Measurements from ENCODE around the gene PEX7.
"Not testable (repeated sequence)": the region's sequence is repeated elsewhere in the genome, so short reads cannot be mapped to it uniquely, and the experiment has no call there.

PEX7 gene

GRCh38 chr6:136897071-136897470 lies 74.7 kb downstream of the PEX7 start:
- TF ChIP-seq EZH2 (optimal IDR thresholded peaks at IDR 0.05; ENCODE audit: low read depth, low read length) (no peak), EZH2phosphoT487 (IDR thresholded peaks at IDR 0.05; ENCODE audit: low read length) (no peak), CTCF (IDR thresholded peaks at IDR 0.05; ENCODE audit: low read length) (no peak)
- Histone ChIP-seq H2AFZ (ENCODE audit: low read length) (no peak overlapping the region), H3K79me2 (ENCODE audit: low read length) (no peaks in the 10 kb centered on the region), H3K27me3 (replicated peaks; ENCODE audit: insufficient read depth, low read length) (no peaks in the 10 kb centered on the region), H3K9me3 (replicated peaks; ENCODE audit: insufficient read depth, low read length) (no peaks in the 10 kb centered on the region), H4K20me1 (ENCODE audit: insufficient read depth, low read length) (no peaks in the 10 kb centered on the region), H3K27ac (ENCODE audit: low read length) (no peak overlapping the region), H3K9ac (ENCODE audit: low read length) (no peak overlapping the region), H3K4me2 (ENCODE audit: low read depth, low read length) (no peak overlapping the region), H3K9me2 (replicated peaks; ENCODE audit: insufficient read depth, low read length) (no peaks in the 10 kb centered on the region), H3K4me1 (ENCODE audit: low read length) (no peaks in the 10 kb centered on the region), H3K4me3 (ENCODE audit: low read length) (no peak overlapping the region), H3K36me3 (replicated peaks; ENCODE audit: insufficient read depth, low read length) (no peaks in the 10 kb centered on the region), H3F3A (ENCODE audit: insufficient read depth, low read length) (no peaks in the 10 kb centered on the region)
- DNase-seq = no peak

DNA sequence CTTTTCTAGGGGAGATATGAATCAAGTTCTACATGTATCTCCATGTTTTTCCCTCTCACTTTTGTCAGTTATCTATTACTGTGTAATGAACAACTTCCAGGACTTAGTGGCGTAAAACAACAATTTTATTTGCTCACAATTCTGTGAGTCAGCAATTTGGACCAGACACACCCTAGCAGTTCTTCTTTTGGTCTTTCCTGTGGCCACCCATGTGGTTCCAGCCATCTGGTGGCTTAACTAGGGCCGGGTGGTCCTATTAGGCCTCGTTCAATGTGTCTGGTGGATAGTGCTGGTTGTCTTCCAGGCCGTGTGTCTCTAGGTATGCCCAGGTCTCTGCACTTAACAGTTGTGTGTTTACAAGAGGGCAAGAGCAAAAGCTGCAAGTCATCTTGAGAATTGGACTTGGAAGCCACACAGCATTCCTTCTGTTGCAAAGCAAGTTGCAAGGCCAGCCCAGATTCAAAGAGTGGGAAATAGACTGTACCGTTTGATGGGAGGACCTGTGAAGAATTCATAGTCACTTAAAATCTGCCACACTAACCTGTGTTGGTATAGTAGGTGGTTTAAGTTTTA lies 78.9 kb downstream of the PEX7 start:
- Histone ChIP-seq H3K27ac (ENCODE audit: low read length) (no peak overlapping the region), H3K9ac (ENCODE audit: low read length) (no peak overlapping the region), H3K4me3 (ENCODE audit: low read length) (no peak overlapping the region), H2AFZ (ENCODE audit: low read length) (no peak overlapping the region), H3K9me2 (replicated peaks; ENCODE audit: insufficient read depth, low read length) (no peaks in the 10 kb centered on the region), H3F3A (ENCODE audit: insufficient read depth, low read length) (no peaks in the 10 kb centered on the region), H3K4me2 (ENCODE audit: low read depth, low read length) (no peak overlapping the region), H3K79me2 (ENCODE audit: low read length) (no peaks in the 10 kb centered on the region), H4K20me1 (ENCODE audit: insufficient read depth, low read length) (no peaks in the 10 kb centered on the region), H3K4me1 (ENCODE audit: low read length) (no peaks in the 10 kb centered on the region), H3K27me3 (replicated peaks; ENCODE audit: insufficient read depth, low read length) (no peaks in the 10 kb centered on the region), H3K36me3 (replicated peaks; ENCODE audit: insufficient read depth, low read length) (no peaks in the 10 kb centered on the region), H3K9me3 (replicated peaks; ENCODE audit: insufficient read depth, low read length) (no peaks in the 10 kb centered on the region)
- DNase-seq = no peak
- TF ChIP-seq CTCF (IDR thresholded peaks at IDR 0.05; ENCODE audit: low read length) = no peak
- TF ChIP-seq EZH2phosphoT487 (IDR thresholded peaks at IDR 0.05; ENCODE audit: low read length) = no peak
- no peak for TF ChIP-seq EZH2 (optimal IDR thresholded peaks at IDR 0.05; ENCODE audit: low read depth, low read length)

- not testable (repeated sequence) for H2AFZ ChIP-seq (ENCODE audit: low read length); H3K4me1 ChIP-seq (ENCODE audit: low read length); H3F3A ChIP-seq (ENCODE audit: insufficient read depth, low read length); DNase-seq; H4K20me1 ChIP-seq (ENCODE audit: insufficient read depth, low read length); H3K4me2 ChIP-seq (ENCODE audit: low read depth, low read length); H3K27me3 ChIP-seq (replicated peaks; ENCODE audit: insufficient read depth, low read length); H3K9ac ChIP-seq (ENCODE audit: low read length); H3K9me3 ChIP-seq (replicated peaks; ENCODE audit: insufficient read depth, low read length); H3K79me2 ChIP-seq (ENCODE audit: low read length); H3K27ac ChIP-seq (ENCODE audit: low read length); H3K4me3 ChIP-seq (ENCODE audit: low read length); H3K9me2 ChIP-seq (replicated peaks; ENCODE audit: insufficient read depth, low read length); H3K36me3 ChIP-seq (replicated peaks; ENCODE audit: insufficient read depth, low read length)
Measured at GRCh38 chr6:136904477-136904876, 82.1 kb downstream of the PEX7 start.

DNA sequence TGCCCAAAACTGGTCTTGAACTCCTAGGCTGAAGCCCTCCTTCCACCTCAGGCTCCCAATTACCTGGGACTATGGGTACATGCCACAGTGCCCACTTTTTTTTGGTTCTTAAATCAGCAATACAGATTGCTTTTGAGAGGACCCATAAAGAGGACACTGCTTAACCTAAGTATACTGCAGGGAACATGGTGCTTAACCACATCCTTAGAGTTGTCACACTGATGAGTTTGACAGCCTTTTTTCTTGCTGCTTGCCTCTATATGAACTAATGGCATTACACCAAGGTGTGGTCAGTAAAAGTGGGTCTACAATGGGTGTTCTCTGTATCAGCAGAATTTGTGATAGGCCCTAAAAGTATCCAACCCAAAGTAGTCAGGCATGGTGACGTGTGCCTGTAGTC lies 92.6 kb downstream of the PEX7 start:
- Histone ChIP-seq H3K9me2 (replicated peaks; ENCODE audit: insufficient read depth, low read length) (no peaks in the 10 kb centered on the region), H3K4me3 (ENCODE audit: low read length) (no peak overlapping the region), H3K9me3 (replicated peaks; ENCODE audit: insufficient read depth, low read length) (no peaks in the 10 kb centered on the region), H2AFZ (ENCODE audit: low read length) (no peak overlapping the region), H3K9ac (ENCODE audit: low read length) (no peak overlapping the region), H3K4me1 (ENCODE audit: low read length) (no peaks in the 10 kb centered on the region), H4K20me1 (ENCODE audit: insufficient read depth, low read length) (no peaks in the 10 kb centered on the region), H3K27ac (ENCODE audit: low read length) (no peak overlapping the region), H3K4me2 (ENCODE audit: low read depth, low read length) (no peak overlapping the region), H3K79me2 (ENCODE audit: low read length) (no peaks in the 10 kb centered on the region), H3K36me3 (replicated peaks; ENCODE audit: insufficient read depth, low read length) (no peaks in the 10 kb centered on the region), H3F3A (ENCODE audit: insufficient read depth, low read length) (no peaks in the 10 kb centered on the region), H3K27me3 (replicated peaks; ENCODE audit: insufficient read depth, low read length) (no peaks in the 10 kb centered on the region)
- TF ChIP-seq EZH2phosphoT487 (IDR thresholded peaks at IDR 0.05; ENCODE audit: low read length) (no peak), EZH2 (optimal IDR thresholded peaks at IDR 0.05; ENCODE audit: low read depth, low read length) (no peak), CTCF (IDR thresholded peaks at IDR 0.05; ENCODE audit: low read length) (no peak)
- no peak for DNase-seq
